ENCODE measurements around the gene FAM114A2. TPM values are rescaled to one million over a fixed set of nuclear protein-coding genes. Genes with fewer than 3 reads are reported as not detected.
A peak's percentile ranks its signal among the peaks of the same experiment; 100 is the strongest.

Gene FAM114A2
- polyA plus RNA-seq, 1 donor from 2014 or later = 24.8 TPM

DNA sequence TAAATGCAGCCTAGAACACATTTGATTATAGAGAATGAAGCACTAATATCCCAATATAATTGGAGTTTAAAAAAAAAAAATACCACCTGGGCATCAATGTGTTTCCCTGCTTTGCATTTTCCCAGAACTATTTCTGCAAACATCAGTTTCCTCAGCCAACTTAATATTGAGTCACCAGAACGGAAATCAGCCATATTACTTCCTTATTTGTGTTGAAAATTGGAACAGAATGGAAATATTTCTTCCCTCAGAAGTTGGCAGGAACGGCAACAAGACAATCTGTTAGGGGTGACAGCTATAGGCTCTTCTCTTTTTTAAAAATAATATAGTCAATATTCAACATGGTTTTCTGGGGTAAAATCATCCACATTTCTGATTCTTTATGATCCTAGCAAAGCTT is 4.1 kb upstream of the FAM114A2 start:
- TF ChIP-seq EZH2 (IDR thresholded peaks at IDR 0.05; ENCODE audit: borderline replicate concordance, insufficient read depth, low read length, poor library complexity, severe bottlenecking) (no peak), SMC3 (conservative IDR thresholded peaks at IDR 0.05; ENCODE audit: poor library complexity) (no peak), RAD21 (conservative IDR thresholded peaks at IDR 0.05) (no peak), EP300 (conservative IDR thresholded peaks at IDR 0.05; ENCODE audit: poor library complexity, severe bottlenecking) (no peak)
- Histone ChIP-seq H3K9ac (ENCODE audit: low read length) (no peak overlapping the region), H3K27me3 (ENCODE audit: insufficient read depth, low read depth, low read length) (no peaks in the 10 kb centered on the region), H4K20me1 (ENCODE audit: insufficient read depth) (no peaks in the 10 kb centered on the region), H3K79me2 (replicated peaks; ENCODE audit: insufficient read depth, low read length) (peaks cover 24% of the 10 kb centered on the region), H2AFZ (ENCODE audit: low read depth, low read length) (no peak overlapping the region), H3K27ac (ENCODE audit: low read length) (no peak overlapping the region), H3F3A (ENCODE audit: insufficient read depth, low read length, poor library complexity, severe bottlenecking) (no peaks in the 10 kb centered on the region), H3K36me3 (ENCODE audit: insufficient read depth, low read length) (no peaks in the 10 kb centered on the region), H3K4me2 (ENCODE audit: low read length) (no peak overlapping the region), H3K4me3 (ENCODE audit: low read length) (peak overlapping the region; percentile 2), H3K9me2 (ENCODE audit: insufficient read depth, low read length) (no peaks in the 10 kb centered on the region), H3K9me3 (ENCODE audit: low read length) (no peaks in the 10 kb centered on the region)

DNA sequence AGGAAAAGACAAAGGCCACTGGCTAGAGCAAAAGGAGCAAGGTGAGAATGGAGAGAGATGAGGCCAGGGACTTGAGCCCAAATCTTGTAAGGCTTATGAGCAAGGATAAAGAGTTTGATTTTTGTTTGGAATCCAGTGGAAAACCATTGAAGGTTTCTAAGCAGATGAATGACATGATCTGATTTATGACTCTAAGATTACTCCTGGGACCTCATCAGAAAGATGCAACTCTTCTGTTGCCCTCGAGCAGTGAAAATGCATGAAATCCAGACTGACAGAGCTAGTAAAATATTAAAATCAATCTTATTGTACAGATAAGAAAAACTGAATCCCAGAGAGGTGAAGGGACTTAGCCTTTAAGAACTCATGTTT is 734 bp upstream of the FAM114A2 start:
- Histone ChIP-seq H3K27me3 (ENCODE audit: insufficient read depth, low read depth, low read length) (no peaks in the 10 kb centered on the region), H2AFZ (ENCODE audit: low read depth, low read length) (peak overlapping the region; percentile 81), H3K4me3 (ENCODE audit: low read length) (peak overlapping the region; percentile 83), H3K9me2 (ENCODE audit: insufficient read depth, low read length) (no peaks in the 10 kb centered on the region), H3F3A (ENCODE audit: insufficient read depth, low read length, poor library complexity, severe bottlenecking) (no peaks in the 10 kb centered on the region), H3K36me3 (ENCODE audit: insufficient read depth, low read length) (no peaks in the 10 kb centered on the region), H4K20me1 (ENCODE audit: insufficient read depth) (no peaks in the 10 kb centered on the region), H3K27ac (ENCODE audit: low read length) (peak overlapping the region; percentile 75), H3K79me2 (replicated peaks; ENCODE audit: insufficient read depth, low read length) (peaks cover 30% of the 10 kb centered on the region), H3K4me2 (ENCODE audit: low read length) (peak overlapping the region; percentile 78), H3K9me3 (ENCODE audit: low read length) (no peaks in the 10 kb centered on the region), H3K9ac (ENCODE audit: low read length) (peak overlapping the region; percentile 80)
- TF ChIP-seq EZH2 (IDR thresholded peaks at IDR 0.05; ENCODE audit: borderline replicate concordance, insufficient read depth, low read length, poor library complexity, severe bottlenecking) (no peak), MXI1 (conservative IDR thresholded peaks at IDR 0.05; ENCODE audit: poor library complexity, severe bottlenecking) (no peak), RAD21 (conservative IDR thresholded peaks at IDR 0.05) (no peak), POLR2AphosphoS5 (IDR thresholded peaks at IDR 0.05) (no peak), TAF1 (IDR thresholded peaks at IDR 0.05; ENCODE audit: low read depth) (no peak)
- TF ChIP-seq, protein P1, sequence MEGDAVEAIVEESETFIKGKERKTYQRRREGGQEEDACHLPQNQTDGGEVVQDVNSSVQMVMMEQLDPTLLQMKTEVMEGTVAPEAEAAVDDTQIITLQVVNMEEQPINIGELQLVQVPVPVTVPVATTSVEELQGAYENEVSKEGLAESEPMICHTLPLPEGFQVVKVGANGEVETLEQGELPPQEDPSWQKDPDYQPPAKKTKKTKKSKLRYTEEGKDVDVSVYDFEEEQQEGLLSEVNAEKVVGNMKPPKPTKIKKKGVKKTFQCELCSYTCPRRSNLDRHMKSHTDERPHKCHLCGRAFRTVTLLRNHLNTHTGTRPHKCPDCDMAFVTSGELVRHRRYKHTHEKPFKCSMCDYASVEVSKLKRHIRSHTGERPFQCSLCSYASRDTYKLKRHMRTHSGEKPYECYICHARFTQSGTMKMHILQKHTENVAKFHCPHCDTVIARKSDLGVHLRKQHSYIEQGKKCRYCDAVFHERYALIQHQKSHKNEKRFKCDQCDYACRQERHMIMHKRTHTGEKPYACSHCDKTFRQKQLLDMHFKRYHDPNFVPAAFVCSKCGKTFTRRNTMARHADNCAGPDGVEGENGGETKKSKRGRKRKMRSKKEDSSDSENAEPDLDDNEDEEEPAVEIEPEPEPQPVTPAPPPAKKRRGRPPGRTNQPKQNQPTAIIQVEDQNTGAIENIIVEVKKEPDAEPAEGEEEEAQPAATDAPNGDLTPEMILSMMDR (IDR thresholded peaks at IDR 0.05; ENCODE audit: poor library complexity, severe bottlenecking) = no peak
- TF ChIP-seq, protein P2, sequence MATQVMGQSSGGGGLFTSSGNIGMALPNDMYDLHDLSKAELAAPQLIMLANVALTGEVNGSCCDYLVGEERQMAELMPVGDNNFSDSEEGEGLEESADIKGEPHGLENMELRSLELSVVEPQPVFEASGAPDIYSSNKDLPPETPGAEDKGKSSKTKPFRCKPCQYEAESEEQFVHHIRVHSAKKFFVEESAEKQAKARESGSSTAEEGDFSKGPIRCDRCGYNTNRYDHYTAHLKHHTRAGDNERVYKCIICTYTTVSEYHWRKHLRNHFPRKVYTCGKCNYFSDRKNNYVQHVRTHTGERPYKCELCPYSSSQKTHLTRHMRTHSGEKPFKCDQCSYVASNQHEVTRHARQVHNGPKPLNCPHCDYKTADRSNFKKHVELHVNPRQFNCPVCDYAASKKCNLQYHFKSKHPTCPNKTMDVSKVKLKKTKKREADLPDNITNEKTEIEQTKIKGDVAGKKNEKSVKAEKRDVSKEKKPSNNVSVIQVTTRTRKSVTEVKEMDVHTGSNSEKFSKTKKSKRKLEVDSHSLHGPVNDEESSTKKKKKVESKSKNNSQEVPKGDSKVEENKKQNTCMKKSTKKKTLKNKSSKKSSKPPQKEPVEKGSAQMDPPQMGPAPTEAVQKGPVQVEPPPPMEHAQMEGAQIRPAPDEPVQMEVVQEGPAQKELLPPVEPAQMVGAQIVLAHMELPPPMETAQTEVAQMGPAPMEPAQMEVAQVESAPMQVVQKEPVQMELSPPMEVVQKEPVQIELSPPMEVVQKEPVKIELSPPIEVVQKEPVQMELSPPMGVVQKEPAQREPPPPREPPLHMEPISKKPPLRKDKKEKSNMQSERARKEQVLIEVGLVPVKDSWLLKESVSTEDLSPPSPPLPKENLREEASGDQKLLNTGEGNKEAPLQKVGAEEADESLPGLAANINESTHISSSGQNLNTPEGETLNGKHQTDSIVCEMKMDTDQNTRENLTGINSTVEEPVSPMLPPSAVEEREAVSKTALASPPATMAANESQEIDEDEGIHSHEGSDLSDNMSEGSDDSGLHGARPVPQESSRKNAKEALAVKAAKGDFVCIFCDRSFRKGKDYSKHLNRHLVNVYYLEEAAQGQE (IDR thresholded peaks at IDR 0.05; ENCODE audit: borderline replicate concordance) = no peak
